Measurements from ENCODE around the gene CCNF.
"Not testable (repeated sequence)": the region's sequence is repeated elsewhere in the genome, so short reads cannot be mapped to it uniquely, and the experiment has no call there.

The CCNF gene

DNA sequence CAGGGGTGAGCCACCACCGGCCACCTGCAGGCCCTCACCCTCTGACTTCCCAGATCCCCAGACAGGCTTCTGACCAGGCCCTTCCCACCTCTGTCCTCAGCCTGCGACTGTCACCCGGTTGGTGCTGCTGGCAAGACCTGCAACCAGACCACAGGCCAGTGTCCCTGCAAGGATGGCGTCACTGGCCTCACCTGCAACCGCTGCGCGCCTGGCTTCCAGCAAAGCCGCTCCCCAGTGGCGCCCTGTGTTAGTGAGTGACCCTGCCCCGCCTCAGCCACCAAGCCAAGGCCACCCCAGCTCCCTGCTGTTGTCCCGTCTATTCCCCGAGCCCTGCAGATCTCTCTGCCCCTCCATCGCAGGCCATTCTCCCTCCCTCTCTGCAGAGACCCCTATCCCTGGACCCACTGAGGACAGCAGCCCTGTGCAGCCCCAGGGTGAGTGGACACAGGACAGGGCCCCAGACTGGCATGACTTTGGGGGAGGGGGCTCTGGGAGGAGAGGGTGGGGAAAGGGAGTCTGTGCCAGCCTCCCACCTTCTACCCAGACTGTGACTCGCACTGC is 43.7 kb downstream of the CCNF start:
- no peak for DNase-seq

DNA sequence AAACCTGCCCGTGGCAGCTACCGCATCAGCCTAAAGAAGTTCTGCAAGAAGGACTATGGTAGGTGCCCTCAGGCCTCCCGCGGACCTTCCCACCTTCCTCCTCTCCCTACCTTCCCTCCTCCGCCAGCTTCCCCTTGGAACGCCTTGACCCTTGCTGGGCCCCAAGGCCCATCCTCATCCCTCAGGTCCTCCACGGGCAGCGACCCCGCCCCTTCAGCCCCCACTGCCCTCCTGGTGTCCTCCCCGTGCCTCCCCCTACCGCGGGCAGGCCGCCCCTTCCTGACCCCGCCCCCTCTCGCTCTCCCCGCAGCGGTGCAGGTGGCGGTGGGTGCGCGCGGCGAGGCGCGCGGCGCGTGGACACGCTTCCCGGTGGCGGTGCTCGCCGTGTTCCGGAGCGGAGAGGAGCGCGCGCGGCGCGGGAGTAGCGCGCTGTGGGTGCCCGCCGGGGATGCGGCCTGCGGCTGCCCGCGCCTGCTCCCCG is 44.2 kb downstream of the CCNF start:
- no peak for DNase-seq

DNA sequence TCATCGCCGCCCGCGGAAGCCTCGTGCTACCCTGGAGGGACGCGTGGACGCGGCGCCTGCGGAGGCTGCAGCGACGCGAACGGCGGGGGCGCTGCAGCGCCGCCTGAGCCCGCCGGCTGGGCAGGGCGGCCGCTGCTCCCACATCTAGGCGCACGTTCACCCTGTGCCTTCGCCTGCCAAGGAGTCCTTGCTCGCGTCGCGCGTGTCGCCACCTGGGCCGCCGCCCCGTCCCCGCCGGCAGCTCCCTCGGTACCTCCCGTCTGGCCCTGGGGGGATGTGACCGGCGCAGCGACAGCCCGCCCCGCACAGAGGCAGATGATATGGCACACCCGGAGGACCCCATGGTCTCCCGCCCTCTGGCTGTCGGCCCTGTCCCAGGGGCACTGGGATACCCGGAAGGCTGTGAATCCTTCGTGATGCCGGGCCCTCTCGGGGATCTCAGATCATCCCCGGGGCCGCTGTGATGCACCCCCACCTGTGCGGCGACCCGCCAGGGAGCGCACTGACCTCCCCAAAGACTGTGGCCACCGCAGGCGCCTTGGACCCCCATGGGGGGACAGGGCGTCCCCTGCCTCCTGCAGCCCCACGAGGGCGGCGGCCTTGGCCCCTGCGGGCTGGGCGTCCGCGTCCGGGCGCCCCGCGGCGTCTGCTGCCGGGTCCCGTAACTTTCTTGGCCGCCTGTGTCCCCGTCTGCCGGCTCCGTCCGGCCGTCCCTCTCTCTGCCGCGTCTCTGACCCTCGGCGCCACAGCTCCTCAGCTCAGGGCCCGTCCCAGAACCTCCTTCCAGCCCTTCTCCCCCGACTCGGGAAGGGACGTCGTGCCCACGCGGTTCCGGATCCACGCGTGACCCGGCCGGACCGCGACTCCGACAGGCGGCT is 45.0 kb downstream of the CCNF start:
- peak; percentile 53 for DNase-seq

DNA sequence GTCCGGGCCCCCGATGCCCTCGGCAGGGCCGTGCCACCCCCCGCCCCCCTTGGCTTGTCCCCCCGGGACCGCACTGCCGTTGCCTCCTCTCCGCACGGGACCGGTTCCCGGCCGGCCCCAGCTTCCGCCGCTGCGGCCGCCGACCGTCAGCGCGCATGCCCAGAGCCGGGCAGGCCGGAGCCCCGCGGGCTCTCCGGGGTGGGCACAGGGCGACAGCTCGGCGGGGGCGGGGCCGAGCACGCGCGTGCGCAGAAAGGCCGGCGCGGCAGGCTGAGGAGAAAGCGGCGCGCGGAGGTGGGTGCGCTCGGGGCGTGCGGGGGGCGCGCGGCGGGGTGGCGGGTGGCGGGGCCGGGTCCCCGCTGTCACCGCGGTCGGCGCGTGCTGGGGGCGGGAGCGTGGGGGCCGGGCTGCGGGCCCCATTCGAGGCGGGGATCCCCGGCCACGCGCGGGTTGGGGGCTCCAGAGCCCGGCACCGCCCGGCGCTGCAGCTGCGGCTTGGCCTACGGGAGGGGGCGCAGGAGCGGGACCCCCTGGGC is 45.7 kb downstream of the CCNF start, which contains the start of gene TBC1D24:
Gene TBC1D24, plus strand, starts transcription at position 251 of the 536 bp plus-strand sequence. CDS start 21,022 bp downstream, outside the sequence.
- DNase-seq: peak; percentile 72

DNA sequence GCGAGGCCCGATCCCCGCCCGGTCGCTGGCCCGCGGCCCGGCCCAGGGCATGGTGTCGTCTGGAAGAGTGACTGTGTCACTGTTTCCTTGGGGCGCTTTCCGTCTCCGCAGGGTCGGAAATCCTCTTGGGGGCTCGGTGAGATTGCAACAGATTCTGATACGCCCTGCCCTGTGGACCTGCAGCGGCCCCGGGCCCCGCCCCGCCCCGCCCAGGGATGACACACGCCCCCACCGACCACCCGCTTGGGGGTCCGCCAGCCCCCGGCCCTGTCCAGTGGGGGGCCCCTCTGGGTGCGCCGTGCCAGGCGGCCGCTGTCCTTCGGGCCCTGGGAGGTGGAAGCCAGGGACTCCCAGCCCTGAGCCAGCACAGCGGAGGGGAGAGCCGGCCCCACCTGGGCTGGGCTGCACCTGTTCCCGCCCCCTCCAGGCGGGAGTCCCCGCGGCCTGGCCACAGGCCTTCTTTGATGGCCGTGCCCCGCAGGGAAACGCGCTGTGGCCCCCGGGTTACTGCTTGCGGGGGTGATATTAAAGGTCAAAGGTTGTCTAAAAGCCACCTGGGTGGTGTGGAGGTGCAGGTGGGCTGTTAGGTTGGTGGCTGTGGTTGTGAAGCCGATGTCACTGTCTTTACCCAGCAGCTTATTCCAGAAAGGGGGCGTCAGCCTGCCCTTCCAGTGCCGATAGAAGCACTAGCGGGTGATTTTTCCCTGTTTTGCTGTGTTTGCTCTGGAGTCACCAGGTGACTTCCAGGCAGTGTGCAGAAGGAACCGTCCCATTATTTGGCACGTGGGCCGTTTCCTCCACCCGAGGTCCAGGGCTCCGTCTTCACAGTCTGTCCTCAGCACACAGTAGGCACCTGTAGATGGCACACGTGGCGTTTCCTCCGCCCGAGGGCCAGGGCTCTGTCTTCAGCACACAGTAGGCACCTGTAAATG is 46.4 kb downstream of the CCNF start:
- no peak for DNase-seq

DNA sequence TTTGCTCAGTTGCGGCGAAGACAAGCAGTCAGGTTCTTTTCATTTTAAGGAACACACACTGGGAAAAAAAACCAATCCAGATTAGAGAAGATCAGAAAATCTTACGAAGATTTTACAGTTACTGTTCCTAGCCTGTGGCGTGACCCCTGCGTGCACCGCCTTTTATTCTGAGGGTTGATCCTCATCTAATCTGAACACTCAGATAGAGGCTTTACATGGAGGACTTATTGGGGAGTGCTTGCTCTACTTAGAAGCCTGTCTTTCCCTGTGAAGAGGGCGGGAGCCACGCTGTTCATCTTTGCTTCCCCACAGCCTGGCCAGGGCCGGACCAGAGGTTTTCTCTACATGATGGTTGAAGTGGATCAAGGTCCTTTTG is 47.1 kb downstream of the CCNF start:
- no peak for DNase-seq

DNA sequence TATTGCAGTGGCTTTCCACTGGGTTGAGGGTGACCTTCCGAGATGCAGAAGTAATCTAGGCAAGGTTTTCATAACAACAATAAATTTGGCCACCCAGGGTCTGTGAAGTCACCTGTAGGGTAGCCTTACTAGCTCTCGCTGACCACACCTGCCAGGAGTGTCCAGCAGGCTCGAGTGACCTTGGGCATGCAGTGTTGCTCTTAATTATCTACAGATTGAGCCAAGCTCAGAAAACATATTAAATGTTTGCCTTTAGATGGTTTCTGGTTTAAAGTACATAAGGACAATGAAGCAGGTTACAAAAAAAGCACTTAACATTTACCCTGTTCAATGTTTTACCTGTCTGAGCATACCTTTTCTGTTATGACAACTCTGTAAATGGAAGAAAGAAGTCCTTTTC is 47.5 kb downstream of the CCNF start:
- DNase-seq: no peak

DNA sequence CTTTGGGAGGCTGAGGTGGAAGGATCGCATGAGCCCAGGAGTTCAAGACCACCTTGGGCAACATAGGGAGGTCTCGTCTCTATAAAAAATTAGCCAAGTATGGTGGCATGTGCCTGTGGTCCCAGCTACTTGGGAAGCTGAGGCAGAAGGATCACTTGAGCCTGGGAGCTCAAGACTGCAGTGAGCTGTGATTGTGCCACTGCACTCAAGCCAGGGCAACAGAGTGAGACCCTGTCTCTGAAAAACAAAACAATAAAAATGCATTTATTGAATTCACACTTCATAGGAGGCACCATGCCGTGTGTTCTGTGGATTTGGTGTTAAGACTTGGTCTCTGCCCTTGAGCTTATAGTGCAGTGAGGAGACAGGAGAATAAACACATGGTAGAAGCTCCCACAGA is 48.1 kb downstream of the CCNF start:
- DNase-seq: no peak

DNA sequence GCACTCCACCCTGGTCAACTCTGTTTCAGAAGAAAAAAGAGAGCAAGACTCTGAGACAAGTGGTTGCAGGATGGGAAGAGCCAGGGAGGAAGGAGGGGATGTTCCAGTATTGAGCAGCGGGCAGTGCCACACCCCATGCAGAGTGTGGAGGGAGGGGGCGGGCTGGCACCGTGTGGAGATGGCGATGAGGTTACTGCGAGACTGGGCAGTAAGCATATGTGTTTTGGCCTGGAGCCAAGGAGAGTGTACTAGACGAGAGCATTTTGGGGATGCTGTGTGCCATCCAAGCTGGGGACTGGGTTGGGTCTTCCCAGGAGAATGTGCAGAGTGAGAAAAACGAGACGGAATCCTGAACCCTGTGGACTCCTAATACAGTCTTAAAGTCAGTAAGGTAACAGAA is 49.0 kb downstream of the CCNF start:
- no peak for DNase-seq

DNA sequence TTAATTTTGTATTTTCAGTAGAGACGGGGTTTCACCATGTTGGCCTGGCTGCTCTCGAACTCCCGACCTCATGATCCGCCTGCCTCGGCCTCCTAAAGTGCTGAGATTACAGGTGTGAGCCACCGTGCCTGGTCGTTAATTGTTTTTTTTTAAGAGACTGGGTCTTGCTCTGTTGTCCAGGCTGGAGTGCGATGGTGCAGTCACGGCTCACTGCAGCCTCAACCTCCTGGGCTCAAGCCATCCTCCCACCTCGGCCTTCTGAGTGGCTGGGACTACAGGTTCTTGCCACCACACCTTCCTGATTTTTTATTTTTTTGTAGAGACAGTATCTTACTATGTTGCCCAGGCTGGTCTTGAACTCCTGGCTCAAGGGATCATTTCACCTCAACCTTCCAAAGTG is 50.7 kb downstream of the CCNF start:
- not testable (repeated sequence) for DNase-seq

DNA sequence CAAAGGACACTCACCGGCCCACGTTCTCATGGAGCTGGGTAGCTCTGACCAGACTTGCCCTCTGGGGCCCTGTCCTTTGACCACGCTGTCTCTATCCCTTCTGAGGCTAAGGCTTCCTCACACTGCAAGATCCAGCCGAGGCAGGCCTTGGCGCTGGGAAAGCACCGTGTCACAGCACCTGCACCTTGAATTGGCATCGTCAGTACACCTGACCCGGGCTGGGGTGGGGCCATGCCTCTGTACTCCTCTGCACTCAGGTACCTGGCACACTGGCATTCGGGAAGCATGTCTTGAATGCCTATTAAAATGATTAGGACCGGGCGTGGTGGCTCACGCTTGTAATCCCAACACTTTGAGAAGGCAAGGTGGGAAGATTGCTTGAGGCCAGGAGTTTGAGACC is 51.7 kb downstream of the CCNF start:
- no peak for DNase-seq

DNA sequence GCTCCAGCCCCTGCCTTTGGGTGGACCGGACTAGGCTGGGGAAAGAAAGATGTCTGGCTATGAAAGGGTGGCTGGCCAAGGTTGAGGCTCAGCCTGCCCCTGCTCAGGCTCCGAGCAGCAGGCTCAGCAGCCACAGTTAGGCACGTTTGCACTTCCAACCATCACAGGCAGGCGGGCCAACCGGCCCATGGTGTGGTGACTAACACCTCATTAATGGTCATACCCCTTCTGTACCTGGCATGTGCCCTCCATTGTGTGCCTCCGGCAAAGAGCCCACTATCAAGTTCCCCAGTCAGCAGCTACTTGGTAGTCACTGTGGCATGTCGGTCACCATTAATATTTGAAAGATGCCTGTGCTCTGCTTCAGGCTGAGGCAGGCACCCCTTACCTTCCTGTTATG is 52.4 kb downstream of the CCNF start:
- DNase-seq: no peak

DNA sequence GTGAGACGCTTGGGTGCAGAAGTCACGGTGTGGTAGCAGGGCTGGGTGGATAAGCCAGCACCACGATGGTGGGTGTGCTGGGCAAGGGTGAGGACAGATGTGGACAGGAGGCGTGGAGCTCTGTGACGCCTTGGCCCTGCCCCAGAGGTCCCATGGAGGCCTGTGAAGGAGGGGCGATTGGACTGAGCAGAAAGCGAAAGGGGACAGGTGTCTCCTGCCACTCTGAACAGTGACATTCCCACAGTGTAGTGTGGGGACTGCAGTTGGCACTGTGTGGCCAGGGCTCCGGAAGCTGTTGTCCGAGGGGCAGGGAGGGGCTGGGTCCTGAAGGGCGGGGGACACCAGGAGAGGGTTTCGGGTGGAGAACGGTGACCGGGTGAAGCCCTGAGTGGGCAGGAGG is 53.0 kb downstream of the CCNF start:
- DNase-seq: no peak

DNA sequence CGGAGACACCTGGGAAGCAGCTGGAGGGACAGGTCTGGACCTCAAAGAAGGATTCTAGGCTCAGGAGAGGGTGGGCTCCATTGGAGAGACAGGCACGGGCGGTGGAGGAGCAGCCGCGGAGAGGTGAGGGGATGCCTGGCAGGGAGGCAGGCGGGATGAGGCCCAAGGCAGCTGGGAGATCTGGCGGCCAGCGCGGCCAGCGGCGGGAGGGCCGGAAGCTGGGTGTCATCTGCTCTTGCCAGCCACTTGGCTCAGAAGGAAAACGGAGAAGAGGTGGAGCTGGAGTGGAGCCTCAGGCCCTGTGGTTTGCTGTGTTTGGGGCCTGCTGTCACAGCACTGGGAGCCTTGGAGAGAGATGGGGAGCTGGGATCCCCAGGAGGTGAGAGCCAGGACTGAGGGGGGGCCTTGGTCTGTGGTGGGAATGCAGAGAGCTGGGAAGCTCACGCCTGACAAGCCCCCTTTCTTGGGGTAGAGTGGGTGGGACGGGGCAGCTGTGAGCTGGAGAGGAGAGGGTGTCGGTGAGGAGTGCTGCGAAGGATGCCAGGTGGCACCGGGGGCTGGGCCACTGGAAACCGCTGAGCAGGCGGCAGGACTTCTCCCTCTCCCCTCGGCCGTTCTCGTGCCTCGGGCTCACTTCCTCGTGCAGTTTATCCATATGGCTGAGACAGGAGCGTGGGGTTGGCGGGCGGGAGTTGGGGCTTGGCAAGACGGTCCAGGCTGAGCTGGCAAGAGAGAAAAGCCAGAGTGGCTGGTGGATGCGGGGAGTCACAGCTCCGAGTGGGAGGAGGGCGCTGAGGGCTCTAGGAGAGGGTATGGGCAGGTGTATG is 53.7 kb downstream of the CCNF start:
- peak; percentile 54 for DNase-seq

DNA sequence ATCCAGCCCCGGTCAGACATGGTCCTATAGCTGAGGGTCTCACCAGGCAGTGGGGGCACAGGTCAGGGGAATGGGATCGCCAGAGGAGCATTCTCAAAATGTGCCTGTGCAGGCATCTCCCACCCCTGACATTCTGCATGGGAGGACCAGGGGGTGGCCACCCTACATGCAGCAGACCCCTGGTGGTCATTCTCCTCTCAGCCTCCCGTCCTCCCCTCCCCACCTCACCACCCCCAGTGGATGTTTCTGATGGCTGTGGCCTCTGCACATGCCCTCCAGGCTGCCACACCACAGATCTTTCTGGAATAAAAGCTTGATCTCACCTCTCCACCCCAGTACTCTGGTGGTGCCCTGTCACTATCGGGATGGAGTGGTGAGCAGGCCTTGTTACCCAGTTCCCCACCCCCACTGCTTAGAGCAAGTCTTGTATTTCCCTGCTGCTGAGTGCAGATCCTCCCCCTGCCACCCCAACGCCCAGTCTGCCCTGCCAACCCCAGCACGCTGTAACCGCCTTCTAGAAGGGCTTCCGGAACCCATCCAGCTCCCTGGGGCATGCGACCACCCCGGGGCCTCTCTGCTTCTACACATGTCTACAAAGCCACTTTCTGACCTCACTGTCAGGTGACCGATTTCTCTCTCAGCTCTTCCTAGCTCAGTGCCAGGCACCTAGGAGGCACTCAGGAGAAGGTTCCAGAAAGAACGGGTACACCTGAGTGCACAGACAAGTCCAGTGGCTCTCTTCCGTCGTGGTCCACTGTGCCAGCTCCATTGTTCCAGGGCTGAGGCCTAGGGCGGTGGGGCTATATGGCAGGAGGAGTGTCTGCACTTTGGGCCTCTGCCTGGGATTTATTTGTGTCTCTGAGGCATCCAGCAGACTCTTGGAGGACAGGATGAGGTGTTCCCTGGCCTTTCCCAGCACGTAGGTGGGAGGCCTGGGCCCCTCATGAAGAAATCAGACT is 55.0 kb downstream of the CCNF start:
- no peak for DNase-seq

DNA sequence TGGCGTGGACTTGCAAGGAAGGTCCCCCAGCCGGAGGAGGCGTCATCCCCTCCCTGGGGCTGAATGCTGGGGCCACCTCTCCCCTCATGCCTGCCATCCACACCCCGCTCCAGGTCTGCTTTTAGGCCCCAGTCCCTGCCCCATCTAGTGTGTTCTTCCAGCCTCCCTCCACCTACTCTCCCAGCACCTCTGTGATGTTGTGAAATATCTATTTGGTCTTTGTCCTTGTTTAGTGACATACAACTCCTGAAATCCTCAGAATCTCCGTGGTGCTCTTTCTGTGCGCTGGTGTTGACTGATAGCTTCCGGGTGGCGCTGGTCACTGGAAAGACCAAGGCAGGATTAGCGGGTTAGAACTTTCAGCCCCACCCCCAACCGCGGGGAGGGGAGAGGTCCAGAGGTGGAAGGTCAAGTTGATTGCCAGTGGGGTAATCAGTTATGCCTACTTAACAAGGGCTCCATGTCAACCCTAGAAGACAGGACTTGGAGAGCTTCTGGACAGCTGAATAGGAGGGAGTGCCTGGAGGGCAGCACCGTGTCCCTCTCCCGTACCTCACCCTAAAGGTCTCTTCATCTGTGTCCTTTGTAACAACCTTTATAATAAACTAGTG is 55.8 kb downstream of the CCNF start:
- no peak for DNase-seq

DNA sequence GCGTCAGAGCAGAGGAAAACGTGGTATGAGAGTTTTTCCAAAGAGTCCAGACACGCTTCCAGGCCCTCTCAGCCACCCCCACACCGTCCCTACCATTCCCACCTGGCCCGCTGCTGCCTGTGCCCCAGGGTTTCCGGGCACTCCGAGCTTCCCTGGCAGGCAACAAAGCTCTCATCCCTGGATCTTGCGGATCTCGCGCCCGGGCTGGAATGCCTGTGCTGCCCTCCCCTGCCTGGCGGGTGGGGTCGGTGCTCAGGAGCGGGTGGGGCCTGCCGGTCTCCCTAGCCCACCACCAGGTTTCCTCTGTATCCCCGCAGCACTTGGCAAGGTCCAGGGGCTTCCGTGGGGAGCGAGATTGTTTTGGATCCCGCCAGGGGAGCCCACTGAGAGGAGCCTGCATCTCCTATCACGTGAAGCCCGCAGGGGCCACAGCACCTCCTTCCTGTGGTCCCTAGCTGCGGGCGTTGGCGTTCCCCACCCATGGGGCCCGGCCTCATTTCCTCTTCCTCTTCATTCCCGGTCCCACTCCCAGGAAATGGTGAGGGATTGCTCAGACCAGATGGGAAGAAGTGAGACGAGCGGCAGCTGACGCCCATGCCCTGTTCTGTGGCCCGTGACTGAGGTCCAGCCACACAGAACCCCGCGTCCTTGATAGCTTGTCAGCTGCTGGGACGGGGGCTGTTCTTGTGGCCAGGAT is 56.7 kb downstream of the CCNF start:
- no peak for DNase-seq

DNA sequence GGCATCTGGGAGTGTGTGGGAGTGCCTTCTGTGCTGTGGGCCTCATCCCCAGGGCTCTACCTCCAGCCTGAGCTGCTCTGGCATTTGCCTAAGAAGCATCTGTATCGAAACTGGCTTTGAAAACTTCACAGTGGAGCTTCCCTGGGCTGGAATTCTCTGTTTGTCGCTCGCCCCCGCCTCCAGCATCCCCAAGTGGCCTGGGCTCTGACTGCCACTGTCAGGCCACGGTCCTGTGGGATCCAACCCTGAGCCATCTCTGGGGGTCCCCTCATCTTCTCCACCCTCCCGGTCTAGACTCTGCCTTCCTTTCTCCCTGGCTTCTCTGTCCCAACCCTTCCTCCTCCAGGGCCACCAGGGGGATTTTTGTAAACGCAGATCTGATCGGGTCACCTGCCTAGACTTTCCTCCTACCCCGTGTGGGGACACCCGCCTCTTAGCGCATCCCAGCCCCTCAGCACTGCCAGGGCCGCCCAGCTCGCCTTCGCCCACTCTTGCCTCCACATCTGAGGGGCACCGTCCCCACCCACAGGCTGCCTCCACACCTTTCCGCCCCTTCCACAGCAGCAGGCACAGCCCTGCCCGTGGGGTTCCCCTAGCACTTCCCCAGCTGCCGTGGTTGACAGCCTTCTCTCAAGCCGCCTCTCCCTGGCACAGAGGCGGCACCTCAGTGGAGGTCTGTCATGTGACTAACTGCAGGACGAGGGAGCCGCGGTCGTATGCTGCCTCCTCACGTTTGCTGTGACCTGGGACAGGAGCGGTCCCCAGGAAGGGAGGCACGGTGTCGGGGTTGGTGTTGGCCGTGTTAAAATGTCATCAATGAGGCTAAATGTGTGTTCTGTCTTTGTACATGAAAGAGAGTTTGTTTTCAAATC is 57.6 kb downstream of the CCNF start:
- DNase-seq: no peak

DNA sequence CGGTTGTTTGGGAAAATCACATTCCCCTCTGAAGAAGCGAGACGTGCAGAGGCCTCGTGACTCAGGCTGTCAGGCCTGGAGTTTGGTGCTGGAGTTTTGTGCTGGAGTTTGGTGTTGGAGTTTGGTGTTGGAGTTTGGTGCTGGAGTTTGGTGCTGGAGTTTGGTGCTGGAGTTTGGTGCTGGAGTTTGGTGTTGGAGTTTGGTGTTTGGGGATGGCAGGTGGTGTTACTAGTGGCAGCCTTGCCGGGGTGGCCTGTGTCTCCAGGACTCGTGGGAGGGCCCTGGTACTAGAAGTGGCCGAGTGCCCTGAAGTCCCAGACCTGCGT is 58.2 kb downstream of the CCNF start:
- DNase-seq: no peak

Measured in HCEC 1CT (cell line).